ENCODE measurements around the gene SLC12A5.
A peak's percentile ranks its signal among the peaks of the same experiment; 100 is the strongest.
"Not testable (repeated sequence)": the region's sequence is repeated elsewhere in the genome, so short reads cannot be mapped to it uniquely, and the experiment has no call there.

The SLC12A5 gene

GRCh38 chr20:46099491-46100287 lies 70.7 kb downstream of the SLC12A5 start:
- Histone ChIP-seq H3K27me3 (ENCODE audit: insufficient read depth, low read length) (peaks cover 2% of the 10 kb centered on the region), H4K91ac (ENCODE audit: low read depth, low read length) (no peak overlapping the region), H2BK12ac (ENCODE audit: low read length) (no peak overlapping the region), H3K79me2 (ENCODE audit: control insufficient read depth, insufficient read depth, low read length, poor library complexity) (no peaks in the 10 kb centered on the region), H3K18ac (ENCODE audit: low read length) (no peak overlapping the region), H3K23ac (ENCODE audit: low read length) (no peak overlapping the region), H3K36me3 (ENCODE audit: control insufficient read depth in 1 of 2, insufficient read depth in 2 of 2, low read length in 2 of 2) (no peaks in the 10 kb centered on the region), H3K4ac (ENCODE audit: low read depth, low read length) (no peak overlapping the region), H2BK120ac (ENCODE audit: insufficient read depth, low read length, poor library complexity) (no peak overlapping the region), H3K14ac (ENCODE audit: low read length) (no peak overlapping the region), H3K4me1 (ENCODE audit: control insufficient read depth in 1 of 2, insufficient read depth in 2 of 2, low read length in 2 of 2) (no peaks in the 10 kb centered on the region), H2BK5ac (ENCODE audit: low read depth, low read length, poor library complexity) (no peak overlapping the region), H2AFZ (ENCODE audit: insufficient read depth, low read length, poor library complexity) (peak overlapping the region; percentile 10), H4K12ac (ENCODE audit: low read depth, low read length) (no peak overlapping the region), H2AK5ac (ENCODE audit: low read length) (no peak overlapping the region), H3K9ac (ENCODE audit: low read length) (no peak overlapping the region), H3K9me3 (ENCODE audit: insufficient read depth, low read depth, low read length) (peaks cover 2% of the 10 kb centered on the region), H3K79me1 (ENCODE audit: low read length) (no peaks in the 10 kb centered on the region), H3K4me3 (ENCODE audit: low read depth, low read length) (no peak overlapping the region), H4K8ac (ENCODE audit: low read depth, low read length) (no peak overlapping the region), H3K4me2 (ENCODE audit: low read length) (no peak overlapping the region), H3K27ac (ENCODE audit: low read depth, low read length) (no peak overlapping the region)
- DNase-seq: peak in 1 of 2 donors; percentile 27
- no CpG with 5 or more reads among the region's 48 CpGs for WGBS (ENCODE audit: extremely low coverage, insufficient coverage, insufficient read length)

GRCh38 chr20:46100444-46100843 lies 71.4 kb downstream of the SLC12A5 start:
- not testable (repeated sequence) for H2BK5ac ChIP-seq (ENCODE audit: low read depth, low read length, poor library complexity); H3K4me1 ChIP-seq (ENCODE audit: control insufficient read depth in 1 of 2, insufficient read depth in 2 of 2, low read length in 2 of 2); H4K8ac ChIP-seq (ENCODE audit: low read depth, low read length); DNase-seq; H2BK12ac ChIP-seq (ENCODE audit: low read length); H3K27ac ChIP-seq (ENCODE audit: low read depth, low read length); H4K91ac ChIP-seq (ENCODE audit: low read depth, low read length); H3K9me3 ChIP-seq (ENCODE audit: insufficient read depth, low read depth, low read length); H3K79me2 ChIP-seq (ENCODE audit: control insufficient read depth, insufficient read depth, low read length, poor library complexity); H3K36me3 ChIP-seq (ENCODE audit: control insufficient read depth in 1 of 2, insufficient read depth in 2 of 2, low read length in 2 of 2); H3K4me3 ChIP-seq (ENCODE audit: low read depth, low read length); H2AK5ac ChIP-seq (ENCODE audit: low read length); H2AFZ ChIP-seq (ENCODE audit: insufficient read depth, low read length, poor library complexity); H3K4ac ChIP-seq (ENCODE audit: low read depth, low read length); H3K14ac ChIP-seq (ENCODE audit: low read length); H2BK120ac ChIP-seq (ENCODE audit: insufficient read depth, low read length, poor library complexity); H3K9ac ChIP-seq (ENCODE audit: low read length); H3K23ac ChIP-seq (ENCODE audit: low read length); H3K79me1 ChIP-seq (ENCODE audit: low read length); H4K12ac ChIP-seq (ENCODE audit: low read depth, low read length); H3K18ac ChIP-seq (ENCODE audit: low read length); H3K4me2 ChIP-seq (ENCODE audit: low read length); H3K27me3 ChIP-seq (ENCODE audit: insufficient read depth, low read length)
- no CpG with 5 or more reads among the region's 7 CpGs for WGBS (ENCODE audit: extremely low coverage, insufficient coverage, insufficient read length)

- no peak overlapping the region for H2BK5ac ChIP-seq (ENCODE audit: low read depth, low read length, poor library complexity)
- no peak overlapping the region for H3K4me3 ChIP-seq (ENCODE audit: low read depth, low read length)
- no peak overlapping the region for H3K23ac ChIP-seq (ENCODE audit: low read length)
- H3K79me2 ChIP-seq (ENCODE audit: control insufficient read depth, insufficient read depth, low read length, poor library complexity): no peaks in the 10 kb centered on the region
- H2BK12ac ChIP-seq (ENCODE audit: low read length): no peak overlapping the region
- no peak overlapping the region for H3K9ac ChIP-seq (ENCODE audit: low read length)
- no peak overlapping the region for H3K18ac ChIP-seq (ENCODE audit: low read length)
- H3K27ac ChIP-seq (ENCODE audit: low read depth, low read length): no peak overlapping the region
- DNase-seq: no peak
- H4K8ac ChIP-seq (ENCODE audit: low read depth, low read length): no peak overlapping the region
- H3K36me3 ChIP-seq (ENCODE audit: control insufficient read depth in 1 of 2, insufficient read depth in 2 of 2, low read length in 2 of 2): no peaks in the 10 kb centered on the region
- H3K79me1 ChIP-seq (ENCODE audit: low read length): no peaks in the 10 kb centered on the region
- no peak overlapping the region for H3K14ac ChIP-seq (ENCODE audit: low read length)
- H3K4ac ChIP-seq (ENCODE audit: low read depth, low read length): no peak overlapping the region
- H3K9me3 ChIP-seq (ENCODE audit: insufficient read depth, low read depth, low read length): peaks cover 2% of the 10 kb centered on the region
- WGBS (ENCODE audit: extremely low coverage, insufficient coverage, insufficient read length): no CpG with 5 or more reads among the region's 5 CpGs
- H3K27me3 ChIP-seq (ENCODE audit: insufficient read depth, low read length): peaks cover 2% of the 10 kb centered on the region
- H2AK5ac ChIP-seq (ENCODE audit: low read length): no peak overlapping the region
- H2BK120ac ChIP-seq (ENCODE audit: insufficient read depth, low read length, poor library complexity): no peak overlapping the region
- H3K4me2 ChIP-seq (ENCODE audit: low read length): no peak overlapping the region
- no peaks in the 10 kb centered on the region for H3K4me1 ChIP-seq (ENCODE audit: control insufficient read depth in 1 of 2, insufficient read depth in 2 of 2, low read length in 2 of 2)
- no peak overlapping the region for H4K91ac ChIP-seq (ENCODE audit: low read depth, low read length)
- no peak overlapping the region for H2AFZ ChIP-seq (ENCODE audit: insufficient read depth, low read length, poor library complexity)
- no peak overlapping the region for H4K12ac ChIP-seq (ENCODE audit: low read depth, low read length)
Observed at GRCh38 chr20:46100988-46101387, 72.0 kb downstream of the SLC12A5 start.

DNA sequence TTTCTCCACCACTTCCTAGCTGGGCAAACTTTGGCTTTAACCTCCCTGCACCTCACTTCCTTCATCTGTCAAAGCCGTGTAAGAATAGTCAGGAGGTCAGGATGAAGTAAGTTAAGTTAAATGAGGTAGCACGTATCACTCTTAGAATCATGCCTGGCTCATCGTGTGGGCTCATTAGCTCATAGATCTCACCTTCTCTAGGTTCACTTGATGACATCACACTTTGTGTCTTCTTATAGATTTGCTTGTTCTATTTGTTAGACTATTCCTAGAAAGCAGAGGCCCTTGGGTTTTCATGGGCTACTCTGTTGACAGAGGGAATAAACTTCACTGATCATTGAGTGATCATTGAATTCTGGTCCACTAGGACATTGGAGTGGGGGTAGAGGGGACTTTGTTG lies 72.9 kb downstream of the SLC12A5 start:
- no peak overlapping the region for H2BK120ac ChIP-seq (ENCODE audit: insufficient read depth, low read length, poor library complexity)
- no peaks in the 10 kb centered on the region for H3K36me3 ChIP-seq (ENCODE audit: control insufficient read depth in 1 of 2, insufficient read depth in 2 of 2, low read length in 2 of 2)
- no peak overlapping the region for H3K4me3 ChIP-seq (ENCODE audit: low read depth, low read length)
- DNase-seq: no peak
- H3K79me2 ChIP-seq (ENCODE audit: control insufficient read depth, insufficient read depth, low read length, poor library complexity): no peaks in the 10 kb centered on the region
- no peak overlapping the region for H3K4ac ChIP-seq (ENCODE audit: low read depth, low read length)
- no peak overlapping the region for H3K23ac ChIP-seq (ENCODE audit: low read length)
- H2AK5ac ChIP-seq (ENCODE audit: low read length): no peak overlapping the region
- H4K8ac ChIP-seq (ENCODE audit: low read depth, low read length): no peak overlapping the region
- no peak overlapping the region for H3K27ac ChIP-seq (ENCODE audit: low read depth, low read length)
- no CpG with 5 or more reads among the region's 3 CpGs for WGBS (ENCODE audit: extremely low coverage, insufficient coverage, insufficient read length)
- no peak overlapping the region for H3K18ac ChIP-seq (ENCODE audit: low read length)
- no peak overlapping the region for H2BK12ac ChIP-seq (ENCODE audit: low read length)
- no peak overlapping the region for H4K12ac ChIP-seq (ENCODE audit: low read depth, low read length)
- no peak overlapping the region for H4K91ac ChIP-seq (ENCODE audit: low read depth, low read length)
- no peaks in the 10 kb centered on the region for H3K4me1 ChIP-seq (ENCODE audit: control insufficient read depth in 1 of 2, insufficient read depth in 2 of 2, low read length in 2 of 2)
- H3K27me3 ChIP-seq (ENCODE audit: insufficient read depth, low read length): peaks cover 2% of the 10 kb centered on the region
- H2AFZ ChIP-seq (ENCODE audit: insufficient read depth, low read length, poor library complexity): no peak overlapping the region
- no peaks in the 10 kb centered on the region for H3K79me1 ChIP-seq (ENCODE audit: low read length)
- H3K9me3 ChIP-seq (ENCODE audit: insufficient read depth, low read depth, low read length): peaks cover 2% of the 10 kb centered on the region
- no peak overlapping the region for H3K9ac ChIP-seq (ENCODE audit: low read length)
- no peak overlapping the region for H3K4me2 ChIP-seq (ENCODE audit: low read length)
- H3K14ac ChIP-seq (ENCODE audit: low read length): no peak overlapping the region
- no peak overlapping the region for H2BK5ac ChIP-seq (ENCODE audit: low read depth, low read length, poor library complexity)

Data from trophoblast cell (in vitro differentiated cells and primary cell).